ENCODE measurements around the gene C18orf54.

DNA sequence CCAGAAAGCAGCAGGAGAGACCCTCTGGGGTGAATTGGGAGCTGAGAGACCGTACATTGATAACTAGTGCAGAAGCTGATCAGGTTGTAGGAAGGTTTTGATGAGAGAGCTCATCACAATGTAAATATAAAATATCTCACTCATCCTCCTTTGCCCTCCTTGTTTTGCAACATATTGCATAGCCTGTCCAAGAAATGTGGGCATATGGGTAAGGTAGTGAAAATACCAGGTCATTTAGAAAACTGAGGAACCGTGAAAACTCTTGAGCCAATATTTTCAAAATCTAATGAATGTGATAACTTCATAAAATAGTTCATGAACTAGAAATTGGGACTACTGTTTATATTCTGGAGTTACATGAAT is 31.4 kb downstream of the C18orf54 start:
- TF ChIP-seq, protein P1, sequence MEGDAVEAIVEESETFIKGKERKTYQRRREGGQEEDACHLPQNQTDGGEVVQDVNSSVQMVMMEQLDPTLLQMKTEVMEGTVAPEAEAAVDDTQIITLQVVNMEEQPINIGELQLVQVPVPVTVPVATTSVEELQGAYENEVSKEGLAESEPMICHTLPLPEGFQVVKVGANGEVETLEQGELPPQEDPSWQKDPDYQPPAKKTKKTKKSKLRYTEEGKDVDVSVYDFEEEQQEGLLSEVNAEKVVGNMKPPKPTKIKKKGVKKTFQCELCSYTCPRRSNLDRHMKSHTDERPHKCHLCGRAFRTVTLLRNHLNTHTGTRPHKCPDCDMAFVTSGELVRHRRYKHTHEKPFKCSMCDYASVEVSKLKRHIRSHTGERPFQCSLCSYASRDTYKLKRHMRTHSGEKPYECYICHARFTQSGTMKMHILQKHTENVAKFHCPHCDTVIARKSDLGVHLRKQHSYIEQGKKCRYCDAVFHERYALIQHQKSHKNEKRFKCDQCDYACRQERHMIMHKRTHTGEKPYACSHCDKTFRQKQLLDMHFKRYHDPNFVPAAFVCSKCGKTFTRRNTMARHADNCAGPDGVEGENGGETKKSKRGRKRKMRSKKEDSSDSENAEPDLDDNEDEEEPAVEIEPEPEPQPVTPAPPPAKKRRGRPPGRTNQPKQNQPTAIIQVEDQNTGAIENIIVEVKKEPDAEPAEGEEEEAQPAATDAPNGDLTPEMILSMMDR (IDR thresholded peaks at IDR 0.05 in 8 of 11, conservative IDR thresholded peaks at IDR 0.05 in 3 of 11), result no peak
- TF ChIP-seq POLR2A (IDR thresholded peaks at IDR 0.05), result no peak
